ENCODE measurements around the gene SCUBE3.

Gene SCUBE3

GRCh38 chr6:35240838-35241801 is 27.4 kb downstream of the SCUBE3 start:
- DNase-seq (ENCODE audit: low read depth) = peak; percentile 40

GRCh38 chr6:35242486-35242885 is 28.7 kb downstream of the SCUBE3 start:
- DNase-seq (ENCODE audit: low read depth) = no peak

- DNase-seq (ENCODE audit: low read depth) = no peak
Observed at GRCh38 chr6:35242906-35243305, 29.1 kb downstream of the SCUBE3 start.

- DNase-seq (ENCODE audit: low read depth) = no peak
Observed at GRCh38 chr6:35243386-35243958, 29.7 kb downstream of the SCUBE3 start.

GRCh38 chr6:35244551-35244950 is 30.8 kb downstream of the SCUBE3 start:
- DNase-seq (ENCODE audit: low read depth) = no peak

- no peak for DNase-seq (ENCODE audit: low read depth)
Observed at GRCh38 chr6:35247642-35248231, 34.0 kb downstream of the SCUBE3 start.

- no peak for DNase-seq (ENCODE audit: low read depth)
Observed at GRCh38 chr6:35248300-35248699, 34.5 kb downstream of the SCUBE3 start.

GRCh38 chr6:35248965-35249364 is 35.2 kb downstream of the SCUBE3 start:
- DNase-seq (ENCODE audit: low read depth) = no peak

- no peak for DNase-seq (ENCODE audit: low read depth)
Observed at GRCh38 chr6:35251949-35252348, 38.2 kb downstream of the SCUBE3 start.

GRCh38 chr6:35253249-35253648 is 39.5 kb downstream of the SCUBE3 start:
- no peak for DNase-seq (ENCODE audit: low read depth)

GRCh38 chr6:35258336-35258735 is 44.6 kb downstream of the SCUBE3 start:
- no peak for DNase-seq (ENCODE audit: low read depth)

- DNase-seq (ENCODE audit: low read depth) = no peak
Observed at GRCh38 chr6:35258858-35259193, 45.1 kb downstream of the SCUBE3 start.

- peak; percentile 85 for DNase-seq (ENCODE audit: low read depth)
Observed at GRCh38 chr6:35259194-35259947, 45.6 kb downstream of the SCUBE3 start, which contains the start of gene ZNF76. TSS of gene ZNF76 (plus strand) at chr6:35259735. CDS start at chr6:35281152, 21,417 bp downstream.

GRCh38 chr6:35259948-35260590 is 46.3 kb downstream of the SCUBE3 start:
- DNase-seq (ENCODE audit: low read depth) = peak; percentile 55

GRCh38 chr6:35260591-35261570 is 47.1 kb downstream of the SCUBE3 start:
- DNase-seq (ENCODE audit: low read depth) = no peak

- no peak for DNase-seq (ENCODE audit: low read depth)
Observed at GRCh38 chr6:35262596-35262995, 48.8 kb downstream of the SCUBE3 start.

- DNase-seq (ENCODE audit: low read depth) = no peak
Observed at GRCh38 chr6:35264550-35265274, 51.0 kb downstream of the SCUBE3 start.

GRCh38 chr6:35265523-35265922 is 51.8 kb downstream of the SCUBE3 start:
- no peak for DNase-seq (ENCODE audit: low read depth)

- DNase-seq (ENCODE audit: low read depth) = no peak
Observed at GRCh38 chr6:35267446-35267845, 53.7 kb downstream of the SCUBE3 start.

- no peak for DNase-seq (ENCODE audit: low read depth)
Observed at GRCh38 chr6:35267897-35268296, 54.1 kb downstream of the SCUBE3 start.

Measured in activated T-helper 1 cell treated with Interleukin-2 at 50 U/mL for 16 hours (primary cell).